ENCODE data around the gene PDE1A. TPM values are rescaled to one million over a fixed set of nuclear protein-coding genes. Genes with fewer than 3 reads are reported as not detected.
A peak's percentile ranks its signal among the peaks of the same experiment; 100 is the strongest.
"Not testable (repeated sequence)": the region's sequence is repeated elsewhere in the genome, so short reads cannot be mapped to it uniquely, and the experiment has no call there.

PDE1A gene
- total RNA-seq, 1 donor from 2014 or later, result 6.5 TPM

DNA sequence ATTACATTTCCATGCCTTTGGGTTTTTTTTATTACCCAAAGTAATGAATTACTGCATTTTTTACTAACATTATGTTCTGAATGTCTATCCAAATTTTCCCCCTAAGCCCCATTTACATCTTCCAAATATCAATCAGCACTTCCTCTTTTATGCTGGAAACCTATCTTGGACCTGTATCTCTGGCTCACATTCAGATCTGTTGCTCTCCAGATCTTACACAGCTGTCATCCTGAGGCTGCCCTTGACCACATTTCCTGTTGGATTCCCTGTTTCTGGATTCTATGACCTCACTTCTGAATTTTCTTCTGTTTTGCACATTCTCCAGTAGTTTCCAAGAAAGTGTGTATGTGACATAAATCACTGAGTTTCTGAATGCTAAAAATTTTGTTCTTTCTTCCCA is 146.7 kb downstream of the PDE1A start:
- DNase-seq (ENCODE audit: low spot score), result peak; percentile 3

- DNase-seq (ENCODE audit: low spot score), result not testable (repeated sequence)
Observed at GRCh38 chr2:182276662-182277061, 150.2 kb downstream of the PDE1A start.

DNA sequence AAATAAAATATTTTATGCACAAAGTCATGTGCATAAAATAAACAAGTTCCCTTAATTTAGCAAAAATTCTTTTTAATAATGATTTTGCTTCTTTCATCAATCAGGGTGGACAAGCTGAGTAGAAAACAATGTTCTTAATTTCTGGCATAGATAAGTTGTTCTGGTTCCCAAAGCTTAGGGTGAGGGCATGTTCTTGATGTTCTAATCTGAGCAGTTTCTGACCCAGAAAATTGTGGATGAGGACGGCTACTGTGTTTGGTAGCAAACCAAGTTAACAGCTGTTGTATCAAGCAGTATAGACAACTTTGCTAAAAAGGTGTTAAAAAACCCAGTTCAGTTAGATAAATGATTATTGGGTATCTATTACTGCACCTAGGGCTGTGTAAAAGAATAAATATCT is 158.9 kb downstream of the PDE1A start:
- no peak for DNase-seq (ENCODE audit: low spot score)

DNA sequence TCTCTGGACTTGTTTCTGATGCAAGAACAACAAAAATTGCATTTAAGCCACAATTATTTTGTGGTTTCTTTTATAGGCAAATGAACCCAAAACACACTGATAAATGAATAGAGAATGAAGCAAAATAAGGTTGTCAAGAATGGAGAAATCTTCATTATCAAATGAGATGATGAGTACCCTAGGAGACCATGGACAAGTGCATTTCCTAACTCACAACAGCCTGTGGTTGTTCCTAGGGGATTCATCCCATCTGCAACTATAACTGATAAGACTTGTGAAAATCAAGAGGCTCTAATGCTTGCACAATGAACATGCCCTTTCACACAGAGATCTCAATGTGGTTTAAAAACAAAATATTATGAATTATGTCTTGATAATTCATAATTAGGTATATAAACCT is 159.9 kb downstream of the PDE1A start:
- DNase-seq (ENCODE audit: low spot score), result no peak

GRCh38 chr2:182265718-182266117 is 161.1 kb downstream of the PDE1A start:
- no peak for DNase-seq (ENCODE audit: low spot score)

DNA sequence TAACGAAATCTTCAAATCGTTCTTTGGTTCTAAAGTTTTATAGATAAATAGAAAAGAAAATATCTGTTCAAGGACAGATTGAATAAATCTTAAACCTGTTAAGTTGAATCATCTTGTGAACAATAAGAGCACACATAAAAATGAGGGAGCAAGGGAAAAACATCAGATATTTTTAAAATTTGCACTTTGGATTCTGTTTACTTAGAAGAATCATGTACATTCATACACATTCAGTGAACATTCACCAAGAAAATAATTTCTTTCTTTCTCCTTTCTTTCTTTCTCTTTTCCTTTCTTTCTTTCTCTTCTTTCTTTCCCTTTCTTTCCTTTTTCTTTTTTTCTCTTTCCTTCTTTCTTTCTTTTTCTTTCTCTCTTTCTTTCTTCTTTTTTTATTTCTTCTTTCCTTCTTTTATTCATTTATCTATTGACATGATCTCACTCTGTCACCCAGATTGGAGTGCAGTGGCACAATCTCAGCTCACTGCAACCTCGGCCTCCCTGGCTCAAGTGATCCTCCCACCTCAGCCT is 164.9 kb downstream of the PDE1A start:
- no peak for DNase-seq (ENCODE audit: low spot score)

GRCh38 chr2:182259629-182260150 is 167.1 kb downstream of the PDE1A start:
- DNase-seq (ENCODE audit: low spot score), result no peak

- no peak for DNase-seq (ENCODE audit: low spot score)
Observed at GRCh38 chr2:182252534-182252933, 174.3 kb downstream of the PDE1A start.

DNA sequence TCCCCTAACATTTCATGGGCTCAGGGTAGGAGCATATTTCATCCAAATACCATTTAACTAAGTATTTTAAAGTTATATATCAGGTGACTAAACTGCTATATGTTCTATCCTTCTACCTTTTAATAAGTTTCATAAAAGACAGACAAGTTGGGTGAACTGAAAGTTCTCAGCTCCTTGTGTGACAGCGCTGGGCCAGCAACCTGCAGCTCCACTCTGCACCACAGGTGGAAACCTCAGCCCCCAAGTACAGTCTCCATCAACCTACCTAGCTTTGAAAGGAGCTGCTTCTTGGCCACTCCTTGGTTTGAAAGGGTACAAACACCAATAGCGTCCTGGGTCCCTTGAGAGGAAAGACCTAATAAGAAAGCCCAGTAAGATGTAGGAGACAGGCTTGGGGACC is 177.9 kb downstream of the PDE1A start:
- no peak for DNase-seq (ENCODE audit: low spot score)

DNA sequence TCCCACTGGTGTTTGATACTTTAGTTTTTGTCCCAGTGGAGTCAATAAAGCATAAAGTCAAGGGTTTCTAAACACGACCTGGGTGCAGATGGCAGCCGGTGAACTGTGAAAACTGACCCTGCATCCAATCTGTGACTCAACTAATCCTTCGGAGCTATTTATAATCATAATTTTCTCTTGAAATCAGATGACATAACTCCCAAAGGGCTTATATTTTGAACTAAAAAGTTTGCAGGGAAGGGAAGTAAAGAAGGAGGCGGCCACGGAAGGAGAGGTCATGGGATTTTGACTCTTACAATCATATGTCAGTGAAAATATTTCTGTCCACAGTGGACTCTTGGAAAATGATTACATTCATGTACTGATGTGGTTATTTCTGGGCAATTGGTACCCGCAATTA is 178.5 kb downstream of the PDE1A start:
- DNase-seq (ENCODE audit: low spot score), result no peak

- DNase-seq (ENCODE audit: low spot score), result no peak
Observed at GRCh38 chr2:182247831-182248230, 179.0 kb downstream of the PDE1A start.

DNA sequence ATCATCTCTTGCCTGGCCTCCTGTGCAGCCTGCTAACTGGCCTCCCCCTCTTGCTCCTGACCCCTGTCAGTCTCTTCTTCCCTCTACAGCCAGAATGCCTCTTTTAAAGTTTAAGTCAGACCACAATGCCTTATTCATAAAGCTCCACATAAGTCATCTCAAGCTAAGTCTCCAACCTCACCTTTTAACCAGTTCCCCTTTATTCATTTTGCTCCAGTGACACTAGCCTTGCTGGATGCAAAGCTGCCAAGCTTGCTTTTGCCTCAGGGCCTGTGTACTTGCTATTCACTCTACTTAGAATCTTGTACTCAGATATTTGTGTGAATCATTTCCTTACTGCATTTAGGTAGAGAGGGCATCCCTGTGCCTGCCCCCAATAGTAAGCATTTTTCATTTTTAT is 180.9 kb downstream of the PDE1A start:
- no peak for DNase-seq (ENCODE audit: low spot score)

GRCh38 chr2:182242609-182243008 is 184.2 kb downstream of the PDE1A start:
- DNase-seq (ENCODE audit: low spot score), result no peak

DNA sequence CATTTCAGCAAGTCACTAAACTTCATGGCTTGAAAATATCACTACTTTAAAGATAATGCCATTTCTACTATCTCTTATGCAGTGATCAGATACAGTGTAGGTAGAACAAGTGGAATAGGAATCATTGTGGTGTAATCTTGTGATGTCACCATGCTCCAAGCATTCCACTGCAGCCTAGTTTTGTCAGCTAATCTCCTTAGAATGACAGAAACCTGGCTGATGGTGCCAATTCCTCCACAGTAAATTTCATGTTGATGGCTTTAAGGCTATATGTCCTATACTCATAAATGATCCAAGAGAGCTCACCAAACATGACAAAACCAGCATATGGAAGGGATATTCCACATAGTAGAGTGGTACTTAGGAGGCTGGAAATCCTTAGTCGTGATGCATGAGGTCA is 184.9 kb downstream of the PDE1A start:
- DNase-seq (ENCODE audit: low spot score), result no peak

DNA sequence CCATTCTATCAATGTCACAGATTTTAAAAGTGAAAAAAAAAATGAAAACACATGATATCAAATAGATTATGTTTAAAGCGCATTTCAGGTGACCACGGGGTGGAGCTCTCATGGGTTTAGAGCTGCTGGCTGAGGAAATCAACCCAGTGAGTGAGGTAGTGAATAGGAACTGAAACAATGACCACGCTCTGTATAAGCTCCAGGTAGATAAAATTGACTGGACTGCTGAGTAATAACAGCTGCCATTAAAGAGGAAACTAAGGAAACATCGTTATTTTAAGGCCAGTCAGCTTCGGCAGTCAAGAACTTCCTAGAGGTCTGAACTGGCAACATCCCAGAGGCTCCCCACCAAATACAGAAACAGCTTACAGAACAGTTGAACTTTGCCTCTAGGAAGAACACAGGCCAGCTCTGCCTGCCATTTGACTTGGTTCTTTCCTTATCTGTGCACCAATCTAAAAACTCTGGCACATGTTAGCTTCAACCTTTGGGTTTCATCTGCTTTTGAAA is 185.9 kb downstream of the PDE1A start:
- peak; percentile 4 for DNase-seq (ENCODE audit: low spot score)

DNA sequence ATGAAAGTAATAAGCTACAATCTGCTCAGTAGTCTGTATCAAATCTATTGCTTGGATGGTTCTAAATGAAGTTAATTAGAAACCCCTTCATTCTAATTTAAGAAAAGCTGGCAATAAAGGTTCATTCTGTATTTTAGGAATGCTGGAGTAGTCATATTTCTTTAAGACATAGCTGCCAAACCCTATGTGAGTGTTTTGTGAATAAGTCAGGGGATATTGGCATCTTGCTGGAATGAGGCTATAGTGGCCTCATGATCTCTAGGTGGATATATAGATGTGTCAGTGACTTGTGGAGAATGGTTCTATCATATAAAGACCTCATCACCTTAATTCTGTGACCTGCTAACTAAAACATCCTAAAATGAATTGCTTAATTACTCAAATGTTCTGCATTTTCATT is 196.3 kb downstream of the PDE1A start:
- no peak for DNase-seq (ENCODE audit: low spot score)

- DNase-seq (ENCODE audit: low spot score), result no peak
Observed at GRCh38 chr2:182229297-182229696, 197.5 kb downstream of the PDE1A start.

DNA sequence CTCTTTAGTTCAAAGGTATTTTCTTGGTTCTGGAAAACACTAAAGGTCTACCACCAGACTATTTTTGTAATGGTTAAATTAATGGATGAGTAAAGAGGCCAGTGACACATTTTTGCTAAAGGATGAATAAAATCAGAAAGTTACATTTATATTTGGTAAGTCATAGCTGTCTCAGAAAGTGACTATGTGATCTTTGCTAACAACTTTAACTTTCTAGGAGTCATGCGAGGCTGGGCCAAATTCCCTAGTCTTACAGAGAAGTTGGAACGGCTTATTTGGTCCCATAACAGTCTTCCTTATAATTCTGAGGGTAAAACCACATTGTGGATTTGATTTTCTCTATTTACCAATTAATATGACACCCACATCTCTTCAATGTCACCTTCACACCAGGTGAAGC is 198.1 kb downstream of the PDE1A start:
- DNase-seq (ENCODE audit: low spot score), result no peak

DNA sequence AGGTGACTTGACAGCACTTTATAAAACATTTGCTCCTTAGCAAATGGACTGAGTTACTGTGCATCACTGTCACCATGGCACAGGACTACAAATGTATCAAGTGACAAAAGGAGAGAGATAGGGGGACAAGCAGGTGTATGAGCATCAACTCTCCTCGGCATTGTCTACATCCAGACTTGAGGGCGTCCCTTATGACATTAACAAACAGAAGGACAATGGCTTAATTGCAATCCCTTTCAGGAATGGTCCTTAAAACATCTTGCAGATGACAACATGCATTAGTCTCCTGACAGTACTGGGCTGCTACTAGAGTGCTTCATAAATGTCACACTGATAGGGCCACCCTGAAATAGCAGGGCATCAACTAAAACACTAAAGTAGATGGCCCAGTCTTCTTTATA is 198.8 kb downstream of the PDE1A start:
- DNase-seq (ENCODE audit: low spot score), result no peak

- no peak for DNase-seq (ENCODE audit: low spot score)
Observed at GRCh38 chr2:182226807-182227206, 200.0 kb downstream of the PDE1A start.

- no peak for DNase-seq (ENCODE audit: low spot score)
Observed at GRCh38 chr2:182224669-182225068, 202.2 kb downstream of the PDE1A start.

DNA sequence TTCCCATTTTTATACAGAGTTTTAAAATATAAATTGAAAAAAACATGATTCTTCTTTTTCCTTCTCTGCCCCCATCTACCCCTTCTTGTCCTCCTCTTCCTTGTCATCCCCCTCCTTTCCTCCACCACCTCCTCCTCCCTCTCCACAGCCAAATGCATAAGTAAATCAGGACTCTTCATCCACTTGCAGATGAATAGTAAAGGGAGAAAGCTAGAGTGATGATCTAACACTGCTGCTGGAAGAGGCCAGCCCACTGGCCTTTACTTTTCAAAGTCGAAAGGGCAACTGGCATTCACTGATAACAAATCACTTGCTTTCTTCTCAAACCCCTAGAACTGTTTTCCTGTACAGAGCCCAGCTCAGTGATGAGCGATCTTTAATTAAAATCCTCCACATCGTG is 205.8 kb downstream of the PDE1A start:
- DNase-seq (ENCODE audit: low spot score), result no peak

- no peak for DNase-seq (ENCODE audit: low spot score)
Observed at GRCh38 chr2:182220335-182220734, 206.5 kb downstream of the PDE1A start.

DNA sequence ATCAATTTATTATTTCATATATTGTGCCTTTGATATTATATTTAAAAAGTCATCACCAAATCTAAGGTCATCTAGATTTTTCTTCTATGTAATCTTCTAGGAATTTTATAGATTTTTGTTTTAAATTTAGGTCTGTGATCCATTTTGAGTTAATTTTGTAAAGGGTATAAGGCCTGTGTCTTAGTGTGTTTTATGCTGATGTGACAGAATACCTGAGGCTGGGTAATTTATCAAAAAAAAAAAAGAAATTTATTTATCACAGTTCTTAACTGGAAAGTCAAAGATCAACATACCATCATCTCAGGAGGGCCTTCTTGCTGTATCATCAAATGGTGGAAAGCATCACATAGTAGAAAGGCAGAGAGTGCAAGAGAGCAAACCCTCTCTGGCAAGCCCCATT is 216.2 kb downstream of the PDE1A start:
- DNase-seq (ENCODE audit: low spot score), result no peak
